Neural cell (in vitro differentiated cells): ENCODE measurements around the gene MYO9A. TPM values are rescaled to one million over a fixed set of nuclear protein-coding genes. Genes with fewer than 3 reads are reported as not detected.

Experiments
- H2AFZ ChIP-seq: fragments of 200-600, 300-800 bp; sonication (generic), shearing (Covaris generic); 2 replicates; pipeline ENCODE4 v1.6.0; 2014; ENCODE audit warnings: low read depth, mild to moderate bottlenecking, antibody characterized with exemption, low read length, moderate library complexity
- H3F3A ChIP-seq: fragments of 200-600 bp; shearing (Covaris generic); 2 replicates; pipeline ENCODE4 v1.6.1; 2016; ENCODE audit warnings: mild to moderate bottlenecking, moderate library complexity, mixed read lengths, antibody characterized with exemption, low read length; ENCODE audit not compliant: insufficient read depth, poor library complexity, severe bottlenecking
- H3K27ac ChIP-seq: fragments of 200-600, 300-800 bp; sonication (generic), shearing (Covaris generic); 2 replicates; pipeline ENCODE4 v1.5.1; 2014; ENCODE audit warnings: mild to moderate bottlenecking, low read length, moderate library complexity
- H3K27me3 ChIP-seq: fragments of 300-800, 200-600 bp; sonication (generic), shearing (Covaris generic); 2 replicates; pipeline ENCODE4 v1.6.0; 2014; ENCODE audit warnings: mild to moderate bottlenecking, low read depth, low read length, moderate library complexity; ENCODE audit not compliant: insufficient read depth
- H3K36me3 ChIP-seq: fragments of 300-800, 200-600 bp; sonication (generic), shearing (Covaris generic); 2 replicates; pipeline ENCODE4 v1.5.1; 2014; ENCODE audit warnings: mild to moderate bottlenecking, antibody characterized with exemption, low read length, moderate library complexity; ENCODE audit not compliant: insufficient read depth
- H3K4me2 ChIP-seq: fragments of 300-800, 200-600 bp; sonication (generic), shearing (Covaris generic); 2 replicates; pipeline ENCODE4 v1.6.0; 2014; ENCODE audit warnings: mild to moderate bottlenecking, low read length
- H3K4me3 ChIP-seq: fragments of 300-800, 200-600 bp; sonication (generic), shearing (Covaris generic); 2 replicates; pipeline ENCODE4 v1.5.1; 2014; ENCODE audit warnings: mild to moderate bottlenecking, low read length, moderate library complexity
- H3K79me2 ChIP-seq: fragments of 200-600 bp; shearing (Covaris generic); replicated peaks from 2 replicates; pipeline ENCODE4 v1.6.0; 2014; ENCODE audit warnings: mild to moderate bottlenecking, low read length, moderate library complexity; ENCODE audit not compliant: insufficient read depth
- H3K9ac ChIP-seq: fragments of 300-800, 200-600 bp; sonication (generic), shearing (Covaris generic); 2 replicates; pipeline ENCODE4 v1.6.1; 2016; ENCODE audit warnings: mild to moderate bottlenecking, low read length, mixed read lengths
- H3K9me2 ChIP-seq: fragments of 200-600 bp; shearing (Covaris generic); 2 replicates; pipeline ENCODE4 v1.6.1; 2016; ENCODE audit warnings: mild to moderate bottlenecking, low read length, mixed read lengths; ENCODE audit not compliant: insufficient read depth
- H3K9me3 ChIP-seq: fragments of 200-600, 300-800 bp; sonication (generic), shearing (Covaris generic); 2 replicates; pipeline ENCODE4 v1.6.1; 2016; ENCODE audit warnings: mild to moderate bottlenecking, mixed run types, low read length, moderate library complexity, mixed read lengths
- H4K20me1 ChIP-seq: fragments of 200-600 bp; shearing (Covaris generic); 2 replicates; pipeline ENCODE4 v1.6.1; 2016; ENCODE audit warnings: mild to moderate bottlenecking, mixed run types; ENCODE audit not compliant: insufficient read depth
- EP300 ChIP-seq: fragments of 450-650 bp; conservative IDR thresholded peaks from 2 replicates; pipeline ENCODE4 v1.6.1; 2014; ENCODE audit warnings: antibody characterized with exemption, mild to moderate bottlenecking, moderate library complexity; ENCODE audit not compliant: poor library complexity, severe bottlenecking
- EZH2 ChIP-seq: fragments of 200-600, 300-800 bp; shearing (Covaris generic), sonication (generic); IDR thresholded peaks from 2 replicates; pipeline ENCODE4 v1.6.1; 2014; ENCODE audit warnings: antibody characterized with exemption, low read length, borderline replicate concordance, mild to moderate bottlenecking; ENCODE audit not compliant: insufficient read depth, poor library complexity, severe bottlenecking
- MXI1 ChIP-seq: fragments of 450-650 bp; conservative IDR thresholded peaks from 2 replicates; pipeline ENCODE4 v1.6.1; 2014; ENCODE audit warnings: antibody characterized with exemption, mild to moderate bottlenecking; ENCODE audit not compliant: poor library complexity, severe bottlenecking
- POLR2AphosphoS5 ChIP-seq: IDR thresholded peaks from 2 replicates; pipeline ENCODE4 v1.6.1; 2012
- RAD21 ChIP-seq: fragments of 450-650 bp; conservative IDR thresholded peaks from 2 replicates; pipeline ENCODE4 v1.6.1; 2014; ENCODE audit warnings: antibody characterized with exemption, mild to moderate bottlenecking, moderate library complexity
- SMC3 ChIP-seq: fragments of 450-650 bp; conservative IDR thresholded peaks from 2 replicates; pipeline ENCODE4 v1.6.1; 2014; ENCODE audit warnings: antibody characterized with exemption, mild to moderate bottlenecking, moderate library complexity; ENCODE audit not compliant: poor library complexity
- TAF1 ChIP-seq: IDR thresholded peaks from 2 replicates; pipeline ENCODE4 v1.6.1; 2012; ENCODE audit warnings: low read depth
- polyA plus RNA-seq: library from polyadenylated mRNA; depleted of rRNA; stranded (reverse); fragments of >200 nt; gene quantifications from 2 replicates; pipeline ENCODE4 v1.2.3, GENCODE V29; 2014
- TF ChIP-seq, protein P1 (sequence below): fragments of 450-650 bp; IDR thresholded peaks from 2 replicates; pipeline ENCODE4 v1.5.1; 2014; ENCODE audit warnings: antibody characterized with exemption, mild to moderate bottlenecking, moderate library complexity; ENCODE audit not compliant: poor library complexity, severe bottlenecking
- TF ChIP-seq, protein P2 (sequence below): IDR thresholded peaks from 2 replicates; pipeline ENCODE4 v1.6.1; 2012; ENCODE audit warnings: borderline replicate concordance

The MYO9A gene
- polyA plus RNA-seq, 1 donor from 2014 or later = 22.7 TPM

DNA sequence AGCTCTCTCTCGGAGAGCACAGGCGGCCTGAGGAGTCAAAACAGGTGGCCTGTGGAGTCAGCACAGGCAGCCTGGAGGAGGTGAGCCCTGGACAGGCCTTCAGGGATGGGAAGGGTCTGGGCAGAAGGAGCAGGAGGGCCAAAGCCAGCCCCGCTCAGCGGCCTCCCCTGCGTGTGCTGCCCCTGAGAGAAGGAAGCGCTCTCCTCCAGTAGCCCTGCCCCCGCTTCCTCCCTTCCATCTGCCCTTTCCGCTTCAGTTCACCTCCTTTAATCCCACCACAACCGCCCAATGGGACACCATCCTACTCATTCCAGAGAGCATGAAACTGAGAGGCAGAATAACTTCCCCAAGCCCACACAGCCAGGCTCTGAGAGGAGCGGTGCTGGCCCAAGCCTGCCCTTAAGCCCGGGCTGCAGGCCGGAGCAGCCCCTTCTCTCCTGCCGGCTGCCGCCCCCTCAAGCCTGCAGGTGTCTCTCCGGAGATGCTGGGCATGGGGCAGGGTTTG is 310.8 kb downstream of the MYO9A start:
- H3K4me2 ChIP-seq = no peak overlapping the region
- H3K4me3 ChIP-seq = no peak overlapping the region
- H3F3A ChIP-seq = no peaks in the 10 kb centered on the region
- H3K79me2 ChIP-seq = no peaks in the 10 kb centered on the region
- no peaks in the 10 kb centered on the region for H3K9me2 ChIP-seq
- H3K9ac ChIP-seq = no peak overlapping the region
- no peaks in the 10 kb centered on the region for H4K20me1 ChIP-seq
- no peaks in the 10 kb centered on the region for H3K9me3 ChIP-seq
- H3K36me3 ChIP-seq = no peaks in the 10 kb centered on the region
- TF ChIP-seq MXI1 = no peak
- TF ChIP-seq TAF1 = no peak
- TF ChIP-seq RAD21 = no peak
- no peak for TF ChIP-seq EP300
- TF ChIP-seq, protein P1, sequence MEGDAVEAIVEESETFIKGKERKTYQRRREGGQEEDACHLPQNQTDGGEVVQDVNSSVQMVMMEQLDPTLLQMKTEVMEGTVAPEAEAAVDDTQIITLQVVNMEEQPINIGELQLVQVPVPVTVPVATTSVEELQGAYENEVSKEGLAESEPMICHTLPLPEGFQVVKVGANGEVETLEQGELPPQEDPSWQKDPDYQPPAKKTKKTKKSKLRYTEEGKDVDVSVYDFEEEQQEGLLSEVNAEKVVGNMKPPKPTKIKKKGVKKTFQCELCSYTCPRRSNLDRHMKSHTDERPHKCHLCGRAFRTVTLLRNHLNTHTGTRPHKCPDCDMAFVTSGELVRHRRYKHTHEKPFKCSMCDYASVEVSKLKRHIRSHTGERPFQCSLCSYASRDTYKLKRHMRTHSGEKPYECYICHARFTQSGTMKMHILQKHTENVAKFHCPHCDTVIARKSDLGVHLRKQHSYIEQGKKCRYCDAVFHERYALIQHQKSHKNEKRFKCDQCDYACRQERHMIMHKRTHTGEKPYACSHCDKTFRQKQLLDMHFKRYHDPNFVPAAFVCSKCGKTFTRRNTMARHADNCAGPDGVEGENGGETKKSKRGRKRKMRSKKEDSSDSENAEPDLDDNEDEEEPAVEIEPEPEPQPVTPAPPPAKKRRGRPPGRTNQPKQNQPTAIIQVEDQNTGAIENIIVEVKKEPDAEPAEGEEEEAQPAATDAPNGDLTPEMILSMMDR = no peak
- TF ChIP-seq, protein P2, sequence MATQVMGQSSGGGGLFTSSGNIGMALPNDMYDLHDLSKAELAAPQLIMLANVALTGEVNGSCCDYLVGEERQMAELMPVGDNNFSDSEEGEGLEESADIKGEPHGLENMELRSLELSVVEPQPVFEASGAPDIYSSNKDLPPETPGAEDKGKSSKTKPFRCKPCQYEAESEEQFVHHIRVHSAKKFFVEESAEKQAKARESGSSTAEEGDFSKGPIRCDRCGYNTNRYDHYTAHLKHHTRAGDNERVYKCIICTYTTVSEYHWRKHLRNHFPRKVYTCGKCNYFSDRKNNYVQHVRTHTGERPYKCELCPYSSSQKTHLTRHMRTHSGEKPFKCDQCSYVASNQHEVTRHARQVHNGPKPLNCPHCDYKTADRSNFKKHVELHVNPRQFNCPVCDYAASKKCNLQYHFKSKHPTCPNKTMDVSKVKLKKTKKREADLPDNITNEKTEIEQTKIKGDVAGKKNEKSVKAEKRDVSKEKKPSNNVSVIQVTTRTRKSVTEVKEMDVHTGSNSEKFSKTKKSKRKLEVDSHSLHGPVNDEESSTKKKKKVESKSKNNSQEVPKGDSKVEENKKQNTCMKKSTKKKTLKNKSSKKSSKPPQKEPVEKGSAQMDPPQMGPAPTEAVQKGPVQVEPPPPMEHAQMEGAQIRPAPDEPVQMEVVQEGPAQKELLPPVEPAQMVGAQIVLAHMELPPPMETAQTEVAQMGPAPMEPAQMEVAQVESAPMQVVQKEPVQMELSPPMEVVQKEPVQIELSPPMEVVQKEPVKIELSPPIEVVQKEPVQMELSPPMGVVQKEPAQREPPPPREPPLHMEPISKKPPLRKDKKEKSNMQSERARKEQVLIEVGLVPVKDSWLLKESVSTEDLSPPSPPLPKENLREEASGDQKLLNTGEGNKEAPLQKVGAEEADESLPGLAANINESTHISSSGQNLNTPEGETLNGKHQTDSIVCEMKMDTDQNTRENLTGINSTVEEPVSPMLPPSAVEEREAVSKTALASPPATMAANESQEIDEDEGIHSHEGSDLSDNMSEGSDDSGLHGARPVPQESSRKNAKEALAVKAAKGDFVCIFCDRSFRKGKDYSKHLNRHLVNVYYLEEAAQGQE = no peak
- TF ChIP-seq EZH2 = no peak
- no peak for TF ChIP-seq SMC3
- TF ChIP-seq POLR2AphosphoS5 = no peak
- H3K27ac ChIP-seq = no peak overlapping the region
- H3K27me3 ChIP-seq = no peaks in the 10 kb centered on the region
- no peak overlapping the region for H2AFZ ChIP-seq

DNA sequence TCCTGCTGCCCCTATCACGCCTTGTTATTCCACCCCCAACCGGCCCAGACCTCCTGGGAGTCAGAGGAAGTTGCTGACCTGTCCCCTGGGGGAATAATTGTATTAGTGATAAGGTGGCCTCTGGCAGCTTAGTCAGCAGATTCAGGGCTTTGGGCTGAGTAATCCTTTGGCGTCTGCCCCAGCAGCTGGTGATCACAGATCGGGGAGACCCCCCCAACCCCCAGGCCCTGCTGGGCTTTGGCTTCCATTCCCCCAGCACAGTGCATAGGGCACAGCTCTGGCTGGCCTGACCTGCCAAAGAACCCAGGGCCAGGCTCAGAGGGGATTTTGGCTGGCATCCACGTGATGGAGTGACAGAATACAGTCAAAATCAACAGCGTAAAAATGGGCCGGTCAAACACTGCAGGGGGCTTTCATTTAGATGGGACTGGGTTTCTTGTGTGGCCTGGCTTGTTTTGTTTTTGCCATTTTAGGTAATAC is 311.5 kb downstream of the MYO9A start:
- Histone ChIP-seq H3K4me3 (no peak overlapping the region), H3K27ac (no peak overlapping the region), H3F3A (no peaks in the 10 kb centered on the region), H3K27me3 (no peaks in the 10 kb centered on the region), H3K9me3 (no peaks in the 10 kb centered on the region), H3K4me2 (no peak overlapping the region), H3K9me2 (no peaks in the 10 kb centered on the region), H2AFZ (no peak overlapping the region), H3K9ac (no peak overlapping the region), H3K79me2 (no peaks in the 10 kb centered on the region), H3K36me3 (no peaks in the 10 kb centered on the region), H4K20me1 (no peaks in the 10 kb centered on the region)
- TF ChIP-seq TAF1 = no peak
- TF ChIP-seq MXI1 = no peak
- TF ChIP-seq POLR2AphosphoS5 = no peak
- TF ChIP-seq, protein P1 = no peak
- TF ChIP-seq EP300 = no peak
- no peak for TF ChIP-seq SMC3
- TF ChIP-seq, protein P2 = no peak
- TF ChIP-seq RAD21 = no peak
- TF ChIP-seq EZH2 = no peak
